Mesodermal cell (in vitro differentiated cells): ENCODE results near the gene RASA3.

ENCODE experiments used
- H3K27ac ChIP-seq: 2 replicates; pipeline ENCODE4 v1.7.0; 2013; ENCODE audit warnings: mild to moderate bottlenecking, low read depth, low read length, moderate library complexity; ENCODE audit not compliant: severe bottlenecking
- H3K36me3 ChIP-seq: 2 replicates; pipeline ENCODE4 v1.7.1; 2013; ENCODE audit warnings: mild to moderate bottlenecking, low read length, moderate library complexity; ENCODE audit not compliant: control insufficient read depth, insufficient read depth
- H3K4me1 ChIP-seq: one replicate; pipeline ENCODE4 v1.7.1; 2013; ENCODE audit warnings: mild to moderate bottlenecking, low read length; ENCODE audit not compliant: insufficient read depth, control insufficient read depth, poor library complexity, severe bottlenecking
- H3K4me3 ChIP-seq: 2 replicates; pipeline ENCODE4 v1.7.0; 2013; ENCODE audit warnings: low read length, control low read depth, mild to moderate bottlenecking; ENCODE audit not compliant: insufficient read depth, poor library complexity, severe bottlenecking; ENCODE audit errors: extremely low read depth
- H3K9me3 ChIP-seq: 2 replicates; pipeline ENCODE4 v1.7.1; 2013; ENCODE audit warnings: mild to moderate bottlenecking, low read length, moderate library complexity; ENCODE audit not compliant: control insufficient read depth
- WGBS, 2 experiments: methylation state at CpG; one replicate each; pipeline ENCODE4 v1.1.5; 2013; ENCODE audit warnings: missing lambda C conversion rate in 2 of 2; ENCODE audit not compliant: insufficient coverage in 2 of 2; 5-methylcytosine and 5-hydroxymethylcytosine counted together

The RASA3 gene

GRCh38 chr13:113981611-113982295 is 150.7 kb downstream of the RASA3 start:
- H3K9me3 ChIP-seq, result no peaks in the 10 kb centered on the region
- peaks cover 10% of the 10 kb centered on the region for H3K4me1 ChIP-seq
- H3K27ac ChIP-seq, result no peak overlapping the region
- H3K4me3 ChIP-seq, result no peak overlapping the region
- H3K36me3 ChIP-seq, result peaks cover 59% of the 10 kb centered on the region
- 92 to 93% methylated on average over 23 to 28 of the region's 28 CpGs for WGBS, 2 experiments

- Histone ChIP-seq H3K4me3 (no peak overlapping the region), H3K27ac (no peak overlapping the region), H3K4me1 (peaks cover 11% of the 10 kb centered on the region), H3K9me3 (no peaks in the 10 kb centered on the region), H3K36me3 (peaks cover 60% of the 10 kb centered on the region)
- 94 to 99% methylated on average over 7 to 16 of the region's 16 CpGs for WGBS, 2 experiments
Observed at GRCh38 chr13:113981194-113981605, 151.2 kb downstream of the RASA3 start.

- peaks cover 64% of the 10 kb centered on the region for H3K36me3 ChIP-seq
Observed at GRCh38 chr13:113980489-113981064, 151.8 kb downstream of the RASA3 start.

GRCh38 chr13:113979791-113980471 is 152.5 kb downstream of the RASA3 start:
- WGBS, 2 experiments, result 93 to 96% methylated on average over 20 of the region's 20 CpGs
- Histone ChIP-seq H3K4me1 (peaks cover 11% of the 10 kb centered on the region), H3K36me3 (peaks cover 71% of the 10 kb centered on the region), H3K9me3 (no peaks in the 10 kb centered on the region), H3K27ac (no peak overlapping the region), H3K4me3 (no peak overlapping the region)

More at GRCh38 chr13:113980489-113981064, 151.8 kb downstream of the RASA3 start:
- no peak overlapping the region for H3K4me3 ChIP-seq
- no peak overlapping the region for H3K27ac ChIP-seq
- peaks cover 11% of the 10 kb centered on the region for H3K4me1 ChIP-seq
- H3K9me3 ChIP-seq, result no peaks in the 10 kb centered on the region
- WGBS, 2 experiments, result 96 to 99% methylated on average over 9 of the region's 12 CpGs

- Histone ChIP-seq H3K36me3 (peaks cover 79% of the 10 kb centered on the region), H3K9me3 (no peaks in the 10 kb centered on the region), H3K4me3 (no peak overlapping the region), H3K27ac (no peak overlapping the region), H3K4me1 (peaks cover 11% of the 10 kb centered on the region)
- 90 to 93% methylated on average over 33 to 38 of the region's 41 CpGs for WGBS, 2 experiments
Observed at GRCh38 chr13:113978741-113979481, 153.5 kb downstream of the RASA3 start.

- peaks cover 89% of the 10 kb centered on the region for H3K36me3 ChIP-seq
- no peaks in the 10 kb centered on the region for H3K9me3 ChIP-seq
- WGBS, 2 experiments, result 86 to 97% methylated on average over 2 to 13 of the region's 13 CpGs
- no peak overlapping the region for H3K27ac ChIP-seq
- H3K4me1 ChIP-seq, result peaks cover 11% of the 10 kb centered on the region
- H3K4me3 ChIP-seq, result no peak overlapping the region
Observed at GRCh38 chr13:113977976-113978375, 154.4 kb downstream of the RASA3 start.

GRCh38 chr13:113976711-113977684 is 155.4 kb downstream of the RASA3 start:
- Histone ChIP-seq H3K27ac (no peak overlapping the region), H3K4me3 (no peak overlapping the region), H3K4me1 (peaks cover 11% of the 10 kb centered on the region), H3K9me3 (no peaks in the 10 kb centered on the region), H3K36me3 (peaks cover 90% of the 10 kb centered on the region)
- 88% methylated on average over 18 to 19 of the region's 21 CpGs for WGBS, 2 experiments

- no peak overlapping the region for H3K4me3 ChIP-seq
- peaks cover 88% of the 10 kb centered on the region for H3K36me3 ChIP-seq
- H3K9me3 ChIP-seq, result no peaks in the 10 kb centered on the region
- H3K27ac ChIP-seq, result no peak overlapping the region
- peaks cover 11% of the 10 kb centered on the region for H3K4me1 ChIP-seq
- 96 to 99% methylated on average over 6 to 8 of the region's 15 CpGs for WGBS, 2 experiments
Observed at GRCh38 chr13:113975416-113975815, 157.0 kb downstream of the RASA3 start.

GRCh38 chr13:113974304-113975281 is 157.8 kb downstream of the RASA3 start:
- WGBS, 2 experiments, result 95 to 96% methylated on average over 38 to 41 of the region's 56 CpGs
- Histone ChIP-seq H3K4me1 (peaks cover 11% of the 10 kb centered on the region), H3K4me3 (no peak overlapping the region), H3K9me3 (no peaks in the 10 kb centered on the region), H3K27ac (no peak overlapping the region), H3K36me3 (peaks cover 80% of the 10 kb centered on the region)
